ENCODE measurements around the gene ENDOD1.

Gene ENDOD1

GRCh38 chr11:95145430-95146060 lies 55.9 kb downstream of the ENDOD1 start:
- no peak for DNase-seq

- no peak for DNase-seq
Observed at GRCh38 chr11:95147364-95147905, 57.8 kb downstream of the ENDOD1 start.

- DNase-seq: no peak
Observed at GRCh38 chr11:95148406-95148805, 58.8 kb downstream of the ENDOD1 start.

- DNase-seq: no peak
Observed at GRCh38 chr11:95148938-95149337, 59.3 kb downstream of the ENDOD1 start.

- DNase-seq: no peak
Observed at GRCh38 chr11:95149651-95150364, 60.2 kb downstream of the ENDOD1 start.

- peak; percentile 77 for DNase-seq
Observed at GRCh38 chr11:95150956-95151684, 61.5 kb downstream of the ENDOD1 start.

- DNase-seq: no peak
Observed at GRCh38 chr11:95152876-95153856, 63.5 kb downstream of the ENDOD1 start.

- DNase-seq: no peak
Observed at GRCh38 chr11:95153857-95154246, 64.2 kb downstream of the ENDOD1 start.

GRCh38 chr11:95154514-95154913 lies 64.9 kb downstream of the ENDOD1 start:
- DNase-seq: peak; percentile 80

- no peak for DNase-seq
Observed at GRCh38 chr11:95155385-95155784, 65.7 kb downstream of the ENDOD1 start.

GRCh38 chr11:95156133-95156721 lies 66.6 kb downstream of the ENDOD1 start:
- peak; percentile 7 for DNase-seq

- peak; percentile 11 for DNase-seq
Observed at GRCh38 chr11:95156916-95157541, 67.4 kb downstream of the ENDOD1 start.

GRCh38 chr11:95157824-95158223 lies 68.2 kb downstream of the ENDOD1 start:
- DNase-seq: no peak

GRCh38 chr11:95161248-95161647 lies 71.6 kb downstream of the ENDOD1 start:
- DNase-seq: no peak

GRCh38 chr11:95163106-95163505 lies 73.5 kb downstream of the ENDOD1 start:
- DNase-seq: no peak

GRCh38 chr11:95165638-95166037 lies 76.0 kb downstream of the ENDOD1 start:
- no peak for DNase-seq

- no peak for DNase-seq
Observed at GRCh38 chr11:95166781-95167180, 77.1 kb downstream of the ENDOD1 start.

GRCh38 chr11:95170294-95170693 lies 80.6 kb downstream of the ENDOD1 start:
- no peak for DNase-seq

GRCh38 chr11:95175818-95176380 lies 86.3 kb downstream of the ENDOD1 start:
- DNase-seq: no peak
